BJ (cell line): Measurements from ENCODE around the gene NXT1. TPM values are rescaled to one million over a fixed set of nuclear protein-coding genes. Genes with fewer than 3 reads are reported as not detected.

Experiments
- CTCF ChIA-PET: fragments of 350-600 bp; formaldehyde crosslinking; extraction: SDS; loops from one replicate; lab custom pipeline; 2021; ENCODE audit warnings: antibody characterized with exemption, inconsistent platforms; lab: Yijun Ruan, JAX
- POLR2A ChIA-PET: fragments of 300-600 bp; sonication (Branson Sonifier 250); formaldehyde crosslinking; extraction: SDS; loops from one replicate; lab custom pipeline; 2021; ENCODE audit warnings: antibody characterized with exemption; lab: Charles Lee
- DNase-seq: peaks from one replicate; pipeline ENCODE4 v3.0.0-alpha.2; 2011; ENCODE audit warnings: low read depth
- H3K27me3 ChIP-seq: 2 replicates; pipeline ENCODE4 v1.6.0; 2011; ENCODE audit warnings: low read length; ENCODE audit not compliant: control insufficient read depth, insufficient read depth
- H3K36me3 ChIP-seq: 2 replicates; pipeline ENCODE4 v1.5.1; 2011; ENCODE audit warnings: low read length; ENCODE audit not compliant: control insufficient read depth, insufficient read depth
- H3K4me3 ChIP-seq: 2 replicates; pipeline ENCODE4 v1.5.1; 2011; ENCODE audit warnings: low read depth, mild to moderate bottlenecking, control low read depth, low read length
- polyA plus RNA-seq: library from polyadenylated mRNA; depleted of rRNA; stranded (reverse); fragments of >200 nt; gene quantifications from 2 replicates; pipeline ENCODE4 v1.2.3, GENCODE V29; 2011
- TF ChIP-seq, protein P1 (sequence below): IDR thresholded peaks from 2 replicates; pipeline ENCODE4 v1.5.1; 2011; ENCODE audit warnings: low read depth, mild to moderate bottlenecking, control low read depth, inconsistent platforms, low read length, moderate library complexity; ENCODE audit not compliant: insufficient read depth

Gene NXT1
- polyA plus RNA-seq, 1 experiment, result 24.2 TPM

DNA sequence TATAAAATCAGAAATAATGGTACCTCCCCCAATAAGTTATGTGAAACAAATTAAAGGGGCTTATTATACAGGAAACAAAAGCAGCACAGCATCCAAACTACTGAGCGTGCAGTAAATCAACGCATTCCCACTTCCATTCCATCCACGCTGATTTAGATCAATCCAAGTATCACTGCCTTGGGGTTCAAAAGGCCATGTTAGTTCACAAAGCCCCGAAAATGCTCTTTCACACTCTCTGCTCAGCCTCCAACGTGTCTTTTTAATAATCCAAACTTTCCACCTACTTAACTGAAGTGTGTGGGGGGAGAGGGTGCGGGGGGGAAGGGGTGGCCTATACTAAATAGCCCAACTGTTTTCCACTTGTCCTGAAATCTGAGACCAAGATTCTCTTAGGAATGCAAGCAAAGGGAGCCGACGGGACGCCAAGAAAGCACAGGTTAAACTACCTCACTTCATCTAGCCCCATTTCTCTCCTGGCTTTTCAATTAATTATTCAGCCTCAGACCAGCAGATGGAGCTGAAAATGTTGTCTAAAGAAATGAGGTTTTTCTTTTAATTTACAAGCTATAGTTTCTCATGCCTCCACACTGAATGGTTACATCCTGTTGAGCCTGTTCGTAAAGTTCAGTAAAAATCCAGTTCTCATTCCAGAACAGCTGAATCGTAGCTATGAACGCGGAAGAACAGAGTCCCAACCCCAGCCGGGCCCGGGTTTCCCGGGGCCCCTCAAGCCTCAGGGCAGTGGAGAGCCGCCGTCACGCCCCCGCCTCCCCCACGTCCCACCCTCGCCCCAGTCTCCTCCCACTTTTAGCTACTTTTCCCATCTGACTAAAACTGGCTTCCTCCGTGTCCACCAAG lies 1.0 kb upstream of the NXT1 start:
- Histone ChIP-seq H3K27me3 (no peaks in the 10 kb centered on the region), H3K4me3 (peak overlapping the region; percentile 76), H3K36me3 (no peaks in the 10 kb centered on the region)
- TF ChIP-seq, protein P1, sequence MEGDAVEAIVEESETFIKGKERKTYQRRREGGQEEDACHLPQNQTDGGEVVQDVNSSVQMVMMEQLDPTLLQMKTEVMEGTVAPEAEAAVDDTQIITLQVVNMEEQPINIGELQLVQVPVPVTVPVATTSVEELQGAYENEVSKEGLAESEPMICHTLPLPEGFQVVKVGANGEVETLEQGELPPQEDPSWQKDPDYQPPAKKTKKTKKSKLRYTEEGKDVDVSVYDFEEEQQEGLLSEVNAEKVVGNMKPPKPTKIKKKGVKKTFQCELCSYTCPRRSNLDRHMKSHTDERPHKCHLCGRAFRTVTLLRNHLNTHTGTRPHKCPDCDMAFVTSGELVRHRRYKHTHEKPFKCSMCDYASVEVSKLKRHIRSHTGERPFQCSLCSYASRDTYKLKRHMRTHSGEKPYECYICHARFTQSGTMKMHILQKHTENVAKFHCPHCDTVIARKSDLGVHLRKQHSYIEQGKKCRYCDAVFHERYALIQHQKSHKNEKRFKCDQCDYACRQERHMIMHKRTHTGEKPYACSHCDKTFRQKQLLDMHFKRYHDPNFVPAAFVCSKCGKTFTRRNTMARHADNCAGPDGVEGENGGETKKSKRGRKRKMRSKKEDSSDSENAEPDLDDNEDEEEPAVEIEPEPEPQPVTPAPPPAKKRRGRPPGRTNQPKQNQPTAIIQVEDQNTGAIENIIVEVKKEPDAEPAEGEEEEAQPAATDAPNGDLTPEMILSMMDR, result peak; percentile 40
- DNase-seq, result no peak
- ChIA-PET POLR2A (interaction anchor here (0.6 to 1.5 kb wide), 5 partner anchors 9 to 553 kb away, joined by 3 to 15 read pairs (median 6); no protein-coding TSS in a partner anchor), CTCF (interaction anchor here (0.7 to 2.4 kb wide), 7 partner anchors 9 to 659 kb away, joined by 3 to 17 read pairs (median 4); no protein-coding TSS in a partner anchor)

DNA sequence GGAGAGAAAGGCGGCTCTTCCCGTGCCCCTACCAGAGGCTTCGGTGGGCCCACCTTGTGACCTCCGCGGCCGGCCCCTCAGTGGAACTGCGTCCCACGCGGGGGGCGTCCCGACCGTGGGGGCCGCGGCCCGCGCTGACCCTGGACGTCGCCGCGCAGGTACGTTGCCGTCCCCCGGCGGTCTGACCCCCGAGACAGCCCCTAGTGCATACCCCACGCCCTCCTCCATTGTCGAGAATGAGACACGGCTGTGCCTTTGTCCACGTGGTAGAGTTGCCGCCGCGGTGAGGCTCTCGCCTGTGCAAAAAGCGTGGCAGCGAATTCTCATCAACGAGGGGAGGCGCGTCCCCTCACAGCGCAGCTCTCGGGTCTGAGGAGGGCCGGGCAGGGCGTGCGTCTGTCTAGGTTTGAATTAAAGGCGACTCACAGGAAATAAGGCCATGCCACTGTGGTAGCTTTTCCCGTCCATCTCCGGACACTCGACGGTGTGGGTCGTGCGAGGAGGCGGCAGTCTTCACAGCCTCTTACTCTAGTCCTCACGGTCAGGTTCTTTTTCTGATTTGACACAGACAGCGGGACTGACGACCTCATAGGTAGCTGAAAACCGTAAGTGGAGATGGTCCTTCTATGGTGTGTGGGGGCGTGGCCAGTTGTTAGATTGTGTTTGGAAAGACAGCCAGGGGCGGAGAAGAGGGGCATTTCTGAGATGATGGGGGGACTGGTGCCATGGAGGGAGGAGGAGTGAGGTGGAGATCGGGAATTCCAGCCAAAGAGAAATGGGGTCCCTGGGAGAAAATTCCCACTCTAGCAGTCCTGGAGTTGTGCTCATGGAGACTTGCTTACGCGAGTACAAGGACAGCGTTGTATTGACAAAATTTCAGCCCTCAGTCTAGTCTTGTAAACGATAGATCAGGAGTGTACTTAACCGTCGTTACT lies 580 bp downstream of the NXT1 start:
- Histone ChIP-seq H3K4me3 (peak overlapping the region; percentile 76), H3K27me3 (no peaks in the 10 kb centered on the region), H3K36me3 (peaks cover 2% of the 10 kb centered on the region; the same call in 1 of the 2 replicates)
- TF ChIP-seq, protein P1, result no peak
- no peak for DNase-seq
- ChIA-PET CTCF (interaction anchor here (1.5 to 2.4 kb wide), 2 partner anchors 11 to 659 kb away, joined by 6 to 17 read pairs; no protein-coding TSS in a partner anchor), POLR2A (interaction anchor here (1.5 kb wide), 1 partner anchor 10 kb away, joined by 3 read pairs; no protein-coding TSS in a partner anchor)

DNA sequence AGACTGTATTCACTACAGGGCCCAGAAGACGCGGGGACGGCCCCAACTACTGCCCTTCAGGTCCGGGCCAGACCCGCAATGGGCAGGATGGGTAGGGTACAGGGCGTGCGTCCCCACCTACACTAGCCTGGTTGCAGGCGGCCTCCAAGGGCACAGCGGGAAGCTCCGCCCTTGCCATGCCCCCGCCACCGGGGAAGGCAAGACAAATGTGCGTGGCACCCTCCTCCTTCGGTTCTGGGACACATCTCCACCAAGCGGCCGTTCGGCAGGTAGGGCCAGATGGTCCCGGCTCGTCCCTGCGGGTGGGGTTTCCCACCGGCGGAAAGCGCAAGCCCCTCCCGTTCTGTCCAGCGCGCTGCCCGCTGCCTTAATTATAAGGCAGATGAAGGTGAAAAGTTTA lies 5.6 kb downstream of the NXT1 start:
- no peak for DNase-seq
- H3K36me3 ChIP-seq, result peaks cover 2% of the 10 kb centered on the region; the same call in 1 of the 2 replicates
- no peak overlapping the region for H3K4me3 ChIP-seq
- ChIA-PET POLR2A (no interaction called here), CTCF (no interaction called here)
- TF ChIP-seq, protein P1, result no peak
- H3K27me3 ChIP-seq, result no peaks in the 10 kb centered on the region

DNA sequence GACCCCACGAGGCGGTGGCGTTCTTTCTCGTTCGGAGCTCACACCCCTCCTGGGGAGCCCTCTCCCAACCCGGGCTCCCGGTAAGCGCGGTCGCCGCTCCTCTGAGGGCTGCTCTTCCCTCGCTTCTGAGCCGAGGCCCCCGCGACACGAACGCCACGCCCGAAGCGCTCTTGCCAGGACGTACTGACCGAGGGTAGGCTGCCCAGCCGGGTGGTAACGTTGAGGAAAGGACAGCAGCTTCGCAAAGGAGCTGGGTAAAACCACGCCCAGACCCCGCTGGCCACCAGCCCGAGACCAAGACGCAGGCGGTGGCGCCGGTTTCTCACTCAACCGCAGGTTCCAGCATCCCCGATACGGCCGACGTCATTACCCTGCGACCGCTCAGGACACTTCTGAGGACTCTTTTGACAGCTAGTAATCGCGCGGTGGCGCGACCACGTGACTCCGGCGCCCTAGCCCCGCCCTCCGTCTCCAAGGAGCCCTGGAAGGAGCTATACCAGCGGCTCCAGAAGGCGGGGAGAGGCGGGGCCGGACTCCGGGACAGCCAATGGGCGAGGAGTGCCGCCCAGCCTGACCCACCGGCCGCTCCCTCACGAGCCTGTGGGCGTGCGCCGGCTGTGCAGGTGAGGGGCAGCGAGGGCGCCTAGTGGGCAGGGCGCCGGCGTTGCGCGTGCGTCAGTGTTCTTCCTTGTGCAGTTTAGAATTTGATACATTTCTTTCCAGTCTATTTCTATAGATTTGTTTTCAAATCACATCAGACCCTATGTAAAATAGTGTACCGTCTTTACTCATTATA lies 7.4 kb downstream of the NXT1 start:
- TF ChIP-seq, protein P1, result no peak
- H3K27me3 ChIP-seq, result no peaks in the 10 kb centered on the region
- ChIA-PET POLR2A (no interaction called here), CTCF (interaction anchor here (0.6 kb wide), 1 partner anchor 104 kb away, joined by 3 read pairs; no protein-coding TSS in a partner anchor)
- DNase-seq, result peak; percentile 97
- peak overlapping the region; percentile 77 for H3K4me3 ChIP-seq
- H3K36me3 ChIP-seq, result peaks cover 2% of the 10 kb centered on the region; the same call in 1 of the 2 replicates
